IPS-11a (cell line): ENCODE results near the gene FGF2.
"Not testable (repeated sequence)": the region's sequence is repeated elsewhere in the genome, so short reads cannot be mapped to it uniquely, and the experiment has no call there.

Experiments
- H3K4me3 ChIP-seq: one replicate; pipeline ENCODE4 v1.5.1; 2013; ENCODE audit warnings: low read depth, low read length, control low read depth

FGF2 gene

GRCh38 chr4:122845066-122845465, 18.4 kb downstream of the FGF2 start:
- H3K4me3 ChIP-seq: no peak overlapping the region

GRCh38 chr4:122845760-122846159, 19.1 kb downstream of the FGF2 start:
- no peak overlapping the region for H3K4me3 ChIP-seq

GRCh38 chr4:122847931-122848330, 21.3 kb downstream of the FGF2 start:
- no peak overlapping the region for H3K4me3 ChIP-seq

GRCh38 chr4:122849789-122850188, 23.2 kb downstream of the FGF2 start:
- not testable (repeated sequence) for H3K4me3 ChIP-seq

- no peak overlapping the region for H3K4me3 ChIP-seq
Measured at GRCh38 chr4:122851568-122851967, 24.9 kb downstream of the FGF2 start.

- no peak overlapping the region for H3K4me3 ChIP-seq
Measured at GRCh38 chr4:122854447-122855352, 28.1 kb downstream of the FGF2 start.

- no peak overlapping the region for H3K4me3 ChIP-seq
Measured at GRCh38 chr4:122855353-122855890, 28.8 kb downstream of the FGF2 start.

- H3K4me3 ChIP-seq: no peak overlapping the region
Measured at GRCh38 chr4:122857160-122857559, 30.5 kb downstream of the FGF2 start.

- H3K4me3 ChIP-seq: no peak overlapping the region
Measured at GRCh38 chr4:122858705-122859104, 32.1 kb downstream of the FGF2 start.

GRCh38 chr4:122861172-122861943, 34.7 kb downstream of the FGF2 start:
- no peak overlapping the region for H3K4me3 ChIP-seq

GRCh38 chr4:122863639-122864038, 37.0 kb downstream of the FGF2 start:
- H3K4me3 ChIP-seq: no peak overlapping the region

GRCh38 chr4:122865425-122865824, 38.8 kb downstream of the FGF2 start:
- no peak overlapping the region for H3K4me3 ChIP-seq

- H3K4me3 ChIP-seq: not testable (repeated sequence)
Measured at GRCh38 chr4:122868235-122868634, 41.6 kb downstream of the FGF2 start.

- no peak overlapping the region for H3K4me3 ChIP-seq
Measured at GRCh38 chr4:122873146-122873545, 46.5 kb downstream of the FGF2 start.

- H3K4me3 ChIP-seq: no peak overlapping the region
Measured at GRCh38 chr4:122873821-122874593, 47.4 kb downstream of the FGF2 start.

GRCh38 chr4:122875949-122876348, 49.3 kb downstream of the FGF2 start:
- H3K4me3 ChIP-seq: no peak overlapping the region

- H3K4me3 ChIP-seq: no peak overlapping the region
Measured at GRCh38 chr4:122876456-122876855, 49.8 kb downstream of the FGF2 start.

- no peak overlapping the region for H3K4me3 ChIP-seq
Measured at GRCh38 chr4:122879001-122879400, 52.4 kb downstream of the FGF2 start.

- H3K4me3 ChIP-seq: no peak overlapping the region
Measured at GRCh38 chr4:122882857-122883735, 56.5 kb downstream of the FGF2 start.

- H3K4me3 ChIP-seq: no peak overlapping the region
Measured at GRCh38 chr4:122884499-122884898, 57.9 kb downstream of the FGF2 start.
